Measurements from ENCODE around the gene EIF2D.

EIF2D gene

GRCh38 chr1:206612129-206612876, at the start of gene EIF2D:
Gene EIF2D (minus strand): TSS chr1:206612465. CDS start chr1:206612342, 123 bp downstream.
- peak; percentile 97 for TF ChIP-seq CTCF (IDR thresholded peaks at IDR 0.05)
- H3K4me1 Mint-ChIP-seq = peaks cover 16% of the 10 kb centered on the region
- H3K27ac Mint-ChIP-seq = peak within 1 kb of the TSS; percentile 100
- peak within 1 kb of the TSS; percentile 99 for H3K4me3 Mint-ChIP-seq
- DNase-seq = peak; percentile 97
- H3K9me3 Mint-ChIP-seq = no peaks in the 10 kb centered on the region
- peaks cover 12% of the 10 kb centered on the region for H3K27me3 Mint-ChIP-seq (ENCODE audit: low read depth, poor library complexity)
- H3K36me3 Mint-ChIP-seq (ENCODE audit: low read depth) = peaks cover 17% of the 10 kb centered on the region

GRCh38 chr1:206661161-206661820, 49.0 kb upstream of the EIF2D start:
- Mint-ChIP-seq H3K4me3 (no peak overlapping the region), H3K9me3 (no peaks in the 10 kb centered on the region), H3K36me3 (ENCODE audit: low read depth) (no peaks in the 10 kb centered on the region), H3K27me3 (ENCODE audit: low read depth, poor library complexity) (peaks cover 3% of the 10 kb centered on the region), H3K27ac (no peak overlapping the region), H3K4me1 (peaks cover 50% of the 10 kb centered on the region)
- DNase-seq = no peak
- no peak for TF ChIP-seq CTCF (IDR thresholded peaks at IDR 0.05)

GRCh38 chr1:206660136-206660535, 47.9 kb upstream of the EIF2D start:
- no peak for DNase-seq
- Mint-ChIP-seq H3K4me3 (no peak overlapping the region), H3K9me3 (no peaks in the 10 kb centered on the region), H3K4me1 (peaks cover 56% of the 10 kb centered on the region), H3K27ac (no peak overlapping the region), H3K36me3 (ENCODE audit: low read depth) (no peaks in the 10 kb centered on the region), H3K27me3 (ENCODE audit: low read depth, poor library complexity) (peaks cover 3% of the 10 kb centered on the region)
- no peak for TF ChIP-seq CTCF (IDR thresholded peaks at IDR 0.05)

- peak overlapping the region; percentile 69 for H3K4me3 Mint-ChIP-seq
- no peak for TF ChIP-seq CTCF (IDR thresholded peaks at IDR 0.05)
- no peaks in the 10 kb centered on the region for H3K9me3 Mint-ChIP-seq
- H3K27ac Mint-ChIP-seq = no peak overlapping the region
- peak; percentile 32 for DNase-seq
- peaks cover 64% of the 10 kb centered on the region for H3K4me1 Mint-ChIP-seq
- peaks cover 3% of the 10 kb centered on the region for H3K27me3 Mint-ChIP-seq (ENCODE audit: low read depth, poor library complexity)
- H3K36me3 Mint-ChIP-seq (ENCODE audit: low read depth) = no peaks in the 10 kb centered on the region
These were observed 46.7 kb upstream of the EIF2D start for GRCh38 chr1:206658981-206659273.

GRCh38 chr1:206658264-206658980, 46.2 kb upstream of the EIF2D start:
- H3K4me1 Mint-ChIP-seq = peaks cover 61% of the 10 kb centered on the region
- DNase-seq = peak; percentile 63
- no peak overlapping the region for H3K27ac Mint-ChIP-seq
- peak; percentile 87 for TF ChIP-seq CTCF (IDR thresholded peaks at IDR 0.05)
- H3K4me3 Mint-ChIP-seq = peak overlapping the region; percentile 69
- no peaks in the 10 kb centered on the region for H3K9me3 Mint-ChIP-seq
- no peaks in the 10 kb centered on the region for H3K36me3 Mint-ChIP-seq (ENCODE audit: low read depth)
- peaks cover 3% of the 10 kb centered on the region for H3K27me3 Mint-ChIP-seq (ENCODE audit: low read depth, poor library complexity)
